ENCODE measurements around the gene ITPA. TPM values are rescaled to one million over a fixed set of nuclear protein-coding genes. Genes with fewer than 3 reads are reported as not detected.

Gene ITPA
- total and polyA plus RNA-seq, 2 of the 13 experiments (the other 11 are each of a cell fraction or from before 2014, with no cell fraction given) = 60.1 to 103 TPM

GRCh38 chr20:3168079-3168828 lies 41.0 kb upstream of the ITPA start (continued):
- TF ChIP-seq PTBP1 (IDR thresholded peaks at IDR 0.05; ENCODE audit: low read depth, low read length, poor library complexity, severe bottlenecking) (no peak), GATAD2A (CRISPR knock-in tag; IDR thresholded peaks at IDR 0.05) (peak; percentile 95), WIZ (CRISPR knock-in tag; IDR thresholded peaks at IDR 0.05) (no peak), BRD4 (CRISPR knock-in tag; IDR thresholded peaks at IDR 0.05) (peak; percentile 89), SUZ12 (IDR thresholded peaks at IDR 0.05; ENCODE audit: low read depth, low read length) (no peak; the same call in 1 of the 2 replicates), ZNF710 (CRISPR knock-in tag; IDR thresholded peaks at IDR 0.05; ENCODE audit: borderline replicate concordance) (peak; percentile 70; the same call in 1 of the 2 replicates), TEF (CRISPR knock-in tag; IDR thresholded peaks at IDR 0.05) (no peak), REXO4 (CRISPR knock-in tag; IDR thresholded peaks at IDR 0.05; ENCODE audit: borderline replicate concordance) (no peak), ZNF235 (CRISPR knock-in tag; IDR thresholded peaks at IDR 0.05; ENCODE audit: borderline replicate concordance) (peak; percentile 95; the same call in 1 of the 2 replicates), NCOA5 (CRISPR knock-in tag; IDR thresholded peaks at IDR 0.05) (no peak), ELF4 (CRISPR knock-in tag; IDR thresholded peaks at IDR 0.05; ENCODE audit: borderline replicate concordance) (no peak), ZFX (CRISPR knock-in tag; IDR thresholded peaks at IDR 0.05; ENCODE audit: low read depth) (peak; percentile 99), JARID2 (CRISPR knock-in tag; IDR thresholded peaks at IDR 0.05; ENCODE audit: insufficient replicate concordance) (peak; percentile 28), ZNF160 (CRISPR knock-in tag; IDR thresholded peaks at IDR 0.05) (peak; percentile 70; the same call in 1 of the 2 replicates), PBX3 (CRISPR knock-in tag; IDR thresholded peaks at IDR 0.05; ENCODE audit: borderline replicate concordance) (no peak), ATRX (CRISPR knock-in tag; IDR thresholded peaks at IDR 0.05; ENCODE audit: borderline replicate concordance) (peak; percentile 94; the same call in 1 of the 2 replicates), MIXL1 (CRISPR knock-in tag; IDR thresholded peaks at IDR 0.05) (peak; percentile 52; the same call in 1 of the 2 replicates), ATF7 (IDR thresholded peaks at IDR 0.05) (no peak), ATF7 (CRISPR knock-in tag; IDR thresholded peaks at IDR 0.05) (no peak; the same call in 1 of the 2 replicates), SMARCC2 (IDR thresholded peaks at IDR 0.05) (no peak), TAF1 (CRISPR knock-in tag; IDR thresholded peaks at IDR 0.05) (peak; percentile 32), ZBTB3 (CRISPR knock-in tag; IDR thresholded peaks at IDR 0.05; ENCODE audit: borderline replicate concordance, low read depth) (no peak; the same call in 1 of the 2 replicates), ZNF543 (CRISPR knock-in tag; IDR thresholded peaks at IDR 0.05) (peak; percentile 87; the same call in 1 of the 2 replicates), DNMT3B (CRISPR knock-in tag; conservative IDR thresholded peaks at IDR 0.05) (no peak), MAF1 (CRISPR knock-in tag; IDR thresholded peaks at IDR 0.05; ENCODE audit: borderline replicate concordance) (no peak), ZNF10 (CRISPR knock-in tag; IDR thresholded peaks at IDR 0.05; ENCODE audit: borderline replicate concordance, low read depth) (no peak), SOX6 (IDR thresholded peaks at IDR 0.05) (no peak), SOX6 (CRISPR knock-in tag; IDR thresholded peaks at IDR 0.05) (peak; percentile 80)

Data from HepG2 (cell line).